ENCODE data around the gene LRRK2.
"Not testable (repeated sequence)": the region's sequence is repeated elsewhere in the genome, so short reads cannot be mapped to it uniquely, and the experiment has no call there.

LRRK2 gene

DNA sequence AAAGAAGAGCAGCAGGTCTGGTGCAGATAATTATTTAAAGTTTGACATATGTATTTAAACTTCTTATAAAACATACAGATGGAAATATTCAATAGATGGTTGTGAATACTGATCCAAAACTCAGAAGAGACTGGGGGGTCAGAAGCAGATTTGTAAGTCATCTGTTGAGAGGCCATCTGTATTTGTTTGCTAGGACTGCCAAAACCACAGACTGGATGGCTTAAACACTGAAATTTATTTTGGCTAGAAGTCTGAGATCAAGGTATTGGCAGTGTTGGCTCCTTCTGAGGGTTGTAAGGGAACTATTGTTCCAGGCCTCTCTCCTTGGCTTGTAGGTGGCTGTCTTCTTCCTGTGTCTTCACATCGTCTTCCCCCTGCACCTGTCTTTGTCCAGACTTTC lies 153.9 kb downstream of the LRRK2 start:
- no peak for DNase-seq (ENCODE audit: low spot score)
- TF ChIP-seq, protein P1, sequence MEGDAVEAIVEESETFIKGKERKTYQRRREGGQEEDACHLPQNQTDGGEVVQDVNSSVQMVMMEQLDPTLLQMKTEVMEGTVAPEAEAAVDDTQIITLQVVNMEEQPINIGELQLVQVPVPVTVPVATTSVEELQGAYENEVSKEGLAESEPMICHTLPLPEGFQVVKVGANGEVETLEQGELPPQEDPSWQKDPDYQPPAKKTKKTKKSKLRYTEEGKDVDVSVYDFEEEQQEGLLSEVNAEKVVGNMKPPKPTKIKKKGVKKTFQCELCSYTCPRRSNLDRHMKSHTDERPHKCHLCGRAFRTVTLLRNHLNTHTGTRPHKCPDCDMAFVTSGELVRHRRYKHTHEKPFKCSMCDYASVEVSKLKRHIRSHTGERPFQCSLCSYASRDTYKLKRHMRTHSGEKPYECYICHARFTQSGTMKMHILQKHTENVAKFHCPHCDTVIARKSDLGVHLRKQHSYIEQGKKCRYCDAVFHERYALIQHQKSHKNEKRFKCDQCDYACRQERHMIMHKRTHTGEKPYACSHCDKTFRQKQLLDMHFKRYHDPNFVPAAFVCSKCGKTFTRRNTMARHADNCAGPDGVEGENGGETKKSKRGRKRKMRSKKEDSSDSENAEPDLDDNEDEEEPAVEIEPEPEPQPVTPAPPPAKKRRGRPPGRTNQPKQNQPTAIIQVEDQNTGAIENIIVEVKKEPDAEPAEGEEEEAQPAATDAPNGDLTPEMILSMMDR (IDR thresholded peaks at IDR 0.05; ENCODE audit: extremely low read depth, missing control alignments), result no peak

DNA sequence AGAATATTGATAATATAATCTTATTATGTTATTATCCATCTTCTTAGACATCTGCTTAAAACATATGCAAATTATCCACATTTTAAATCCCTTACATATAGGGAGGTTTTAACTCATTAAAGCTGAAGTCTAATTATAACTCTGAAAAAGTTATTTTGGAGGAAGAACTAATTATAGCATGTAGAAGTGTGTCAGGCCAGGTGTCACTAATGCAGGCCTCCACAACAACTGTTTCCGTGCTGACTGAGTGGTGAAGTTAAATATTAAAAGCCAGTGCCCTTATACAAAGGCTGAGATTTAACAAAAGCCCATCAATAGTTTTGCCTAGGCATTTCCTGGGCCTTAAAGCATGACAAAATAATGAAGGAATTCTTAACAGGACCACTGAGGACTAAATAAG lies 157.4 kb downstream of the LRRK2 start:
- TF ChIP-seq, protein P1 (IDR thresholded peaks at IDR 0.05; ENCODE audit: extremely low read depth, missing control alignments), result no peak
- no peak for DNase-seq (ENCODE audit: low spot score)

DNA sequence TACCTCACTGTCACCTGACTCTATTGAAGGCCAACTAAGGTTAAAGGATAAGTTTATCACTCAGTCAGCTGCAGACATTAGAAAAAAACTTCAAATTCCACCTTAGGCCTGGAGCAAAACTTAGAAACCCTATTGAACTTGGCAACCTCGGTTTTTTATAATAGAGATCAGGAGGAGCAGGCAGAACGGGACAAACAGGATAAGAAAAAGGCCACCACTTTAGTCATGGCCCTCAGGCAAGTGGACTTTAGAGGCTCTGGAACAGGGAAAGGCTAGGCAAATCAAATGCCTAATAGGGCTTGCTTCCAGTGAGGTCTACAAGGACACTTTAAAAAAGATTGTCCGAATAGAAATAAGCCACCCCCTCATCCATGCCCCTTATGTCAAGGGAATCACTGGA lies 162.5 kb downstream of the LRRK2 start:
- DNase-seq (ENCODE audit: low spot score), result not testable (repeated sequence)

DNA sequence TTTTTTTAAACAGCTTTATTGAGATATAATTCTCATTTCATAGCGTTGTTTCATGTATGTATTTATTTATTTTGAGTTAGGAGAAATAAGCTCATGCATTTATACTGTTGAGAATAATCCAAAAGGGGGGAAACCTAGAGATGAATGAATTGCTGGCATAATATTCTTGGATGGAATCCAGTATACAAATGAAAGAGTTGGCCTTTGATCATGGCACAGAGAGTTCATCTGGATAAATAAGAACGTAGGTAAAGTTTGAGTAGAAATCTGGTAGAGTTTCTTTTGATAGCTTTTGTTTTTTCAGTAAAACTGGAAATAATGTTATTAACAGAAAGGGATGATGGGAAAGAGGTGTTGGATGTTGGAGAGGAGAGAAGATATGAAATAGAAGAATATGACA lies 166.2 kb downstream of the LRRK2 start:
- TF ChIP-seq, protein P1 (IDR thresholded peaks at IDR 0.05; ENCODE audit: extremely low read depth, missing control alignments), result no peak
- DNase-seq (ENCODE audit: low spot score), result no peak

DNA sequence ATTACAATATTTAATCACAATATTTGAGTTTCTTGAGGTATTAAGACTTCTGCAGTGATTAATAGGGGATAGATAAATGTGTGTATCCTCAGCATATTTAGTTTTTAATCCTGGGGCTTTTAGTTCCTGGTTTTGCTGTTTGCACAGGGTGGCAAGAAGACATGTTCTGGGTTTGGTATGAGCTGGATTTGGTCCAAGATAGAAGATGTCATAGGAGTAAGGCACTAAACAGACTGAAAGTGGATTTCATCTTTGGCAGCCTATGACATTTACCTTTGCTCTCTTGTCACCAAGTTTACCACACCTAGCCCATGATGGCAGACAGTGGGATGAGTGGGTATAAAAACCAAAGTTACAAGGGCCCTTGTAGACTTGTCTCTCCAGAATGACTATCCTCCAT lies 168.2 kb downstream of the LRRK2 start:
- no peak for DNase-seq (ENCODE audit: low spot score)

DNA sequence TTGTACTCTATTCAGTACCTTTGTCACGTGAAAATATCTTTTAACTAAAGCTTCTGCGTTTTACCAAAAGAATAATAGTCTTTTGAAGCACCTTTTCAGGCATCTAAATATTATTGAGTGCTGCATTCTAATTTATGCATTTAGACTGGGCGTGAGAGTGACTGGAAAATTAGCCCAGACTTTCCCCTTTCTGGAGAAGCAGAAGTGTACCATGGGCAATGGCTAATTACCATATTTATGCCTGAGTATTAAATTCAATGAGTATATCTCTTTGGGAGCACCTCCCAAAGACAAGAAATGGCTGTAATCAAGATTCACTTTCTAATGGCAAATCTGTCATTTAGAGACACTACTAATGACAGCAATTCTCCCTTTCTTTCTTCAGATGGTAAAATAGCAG lies 174.9 kb downstream of the LRRK2 start:
- DNase-seq (ENCODE audit: low spot score), result no peak
- TF ChIP-seq, protein P1 (IDR thresholded peaks at IDR 0.05; ENCODE audit: extremely low read depth, missing control alignments), result no peak

More for the DNA sequence above, 168.2 kb downstream of the LRRK2 start:
- TF ChIP-seq, protein P1 (IDR thresholded peaks at IDR 0.05; ENCODE audit: extremely low read depth, missing control alignments), result no peak

DNA sequence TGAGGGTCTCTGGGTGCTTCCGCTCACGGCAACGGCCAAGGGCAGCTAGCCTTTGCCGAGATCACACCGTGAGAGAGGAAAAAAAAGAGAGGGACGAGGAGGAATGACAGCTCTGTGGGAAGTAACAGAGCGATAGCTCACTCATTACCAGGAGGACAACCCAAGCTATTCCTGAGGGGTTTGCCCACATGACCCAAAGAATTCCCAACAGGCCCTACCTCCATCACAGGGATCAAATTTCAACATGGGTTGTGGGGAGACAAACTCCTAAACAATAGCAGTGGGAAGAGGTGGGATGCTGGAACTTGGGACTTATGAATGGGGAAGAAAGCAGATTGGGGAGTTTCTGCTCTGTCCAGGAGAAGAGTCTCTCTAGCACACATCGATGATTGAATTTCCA lies 180.6 kb downstream of the LRRK2 start:
- DNase-seq (ENCODE audit: low spot score), result no peak
- TF ChIP-seq, protein P1 (IDR thresholded peaks at IDR 0.05; ENCODE audit: extremely low read depth, missing control alignments), result no peak

Measured in GM20000 (cell line).